ENCODE results near the gene LOX. TPM values are rescaled to one million over a fixed set of nuclear protein-coding genes. Genes with fewer than 3 reads are reported as not detected.

LOX gene
- total and polyA plus RNA-seq, 2 experiments from 2014 or later, result 1.5 to 1.8 TPM

GRCh38 chr5:122077366-122078115, 518 bp downstream of the LOX start (continued):
- TF ChIP-seq EZH2phosphoT487 (IDR thresholded peaks at IDR 0.05; ENCODE audit: unreplicated experiment) (no peak), EZH2 (IDR thresholded peaks at IDR 0.05; ENCODE audit: low read depth, unreplicated experiment) (no peak), JUNB (IDR thresholded peaks at IDR 0.05; ENCODE audit: unreplicated experiment) (no peak), STAT1 (IDR thresholded peaks at IDR 0.05; ENCODE audit: unreplicated experiment) (no peak), ZNF331 (CRISPR knock-in tag; IDR thresholded peaks at IDR 0.05; ENCODE audit: low read depth) (no peak)
- TF ChIP-seq, protein P1, sequence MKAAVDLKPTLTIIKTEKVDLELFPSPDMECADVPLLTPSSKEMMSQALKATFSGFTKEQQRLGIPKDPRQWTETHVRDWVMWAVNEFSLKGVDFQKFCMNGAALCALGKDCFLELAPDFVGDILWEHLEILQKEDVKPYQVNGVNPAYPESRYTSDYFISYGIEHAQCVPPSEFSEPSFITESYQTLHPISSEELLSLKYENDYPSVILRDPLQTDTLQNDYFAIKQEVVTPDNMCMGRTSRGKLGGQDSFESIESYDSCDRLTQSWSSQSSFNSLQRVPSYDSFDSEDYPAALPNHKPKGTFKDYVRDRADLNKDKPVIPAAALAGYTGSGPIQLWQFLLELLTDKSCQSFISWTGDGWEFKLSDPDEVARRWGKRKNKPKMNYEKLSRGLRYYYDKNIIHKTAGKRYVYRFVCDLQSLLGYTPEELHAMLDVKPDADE (IDR thresholded peaks at IDR 0.05), result no peak
- TF ChIP-seq, protein P2, sequence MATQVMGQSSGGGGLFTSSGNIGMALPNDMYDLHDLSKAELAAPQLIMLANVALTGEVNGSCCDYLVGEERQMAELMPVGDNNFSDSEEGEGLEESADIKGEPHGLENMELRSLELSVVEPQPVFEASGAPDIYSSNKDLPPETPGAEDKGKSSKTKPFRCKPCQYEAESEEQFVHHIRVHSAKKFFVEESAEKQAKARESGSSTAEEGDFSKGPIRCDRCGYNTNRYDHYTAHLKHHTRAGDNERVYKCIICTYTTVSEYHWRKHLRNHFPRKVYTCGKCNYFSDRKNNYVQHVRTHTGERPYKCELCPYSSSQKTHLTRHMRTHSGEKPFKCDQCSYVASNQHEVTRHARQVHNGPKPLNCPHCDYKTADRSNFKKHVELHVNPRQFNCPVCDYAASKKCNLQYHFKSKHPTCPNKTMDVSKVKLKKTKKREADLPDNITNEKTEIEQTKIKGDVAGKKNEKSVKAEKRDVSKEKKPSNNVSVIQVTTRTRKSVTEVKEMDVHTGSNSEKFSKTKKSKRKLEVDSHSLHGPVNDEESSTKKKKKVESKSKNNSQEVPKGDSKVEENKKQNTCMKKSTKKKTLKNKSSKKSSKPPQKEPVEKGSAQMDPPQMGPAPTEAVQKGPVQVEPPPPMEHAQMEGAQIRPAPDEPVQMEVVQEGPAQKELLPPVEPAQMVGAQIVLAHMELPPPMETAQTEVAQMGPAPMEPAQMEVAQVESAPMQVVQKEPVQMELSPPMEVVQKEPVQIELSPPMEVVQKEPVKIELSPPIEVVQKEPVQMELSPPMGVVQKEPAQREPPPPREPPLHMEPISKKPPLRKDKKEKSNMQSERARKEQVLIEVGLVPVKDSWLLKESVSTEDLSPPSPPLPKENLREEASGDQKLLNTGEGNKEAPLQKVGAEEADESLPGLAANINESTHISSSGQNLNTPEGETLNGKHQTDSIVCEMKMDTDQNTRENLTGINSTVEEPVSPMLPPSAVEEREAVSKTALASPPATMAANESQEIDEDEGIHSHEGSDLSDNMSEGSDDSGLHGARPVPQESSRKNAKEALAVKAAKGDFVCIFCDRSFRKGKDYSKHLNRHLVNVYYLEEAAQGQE (IDR thresholded peaks at IDR 0.05; ENCODE audit: unreplicated experiment), result no peak

DNA sequence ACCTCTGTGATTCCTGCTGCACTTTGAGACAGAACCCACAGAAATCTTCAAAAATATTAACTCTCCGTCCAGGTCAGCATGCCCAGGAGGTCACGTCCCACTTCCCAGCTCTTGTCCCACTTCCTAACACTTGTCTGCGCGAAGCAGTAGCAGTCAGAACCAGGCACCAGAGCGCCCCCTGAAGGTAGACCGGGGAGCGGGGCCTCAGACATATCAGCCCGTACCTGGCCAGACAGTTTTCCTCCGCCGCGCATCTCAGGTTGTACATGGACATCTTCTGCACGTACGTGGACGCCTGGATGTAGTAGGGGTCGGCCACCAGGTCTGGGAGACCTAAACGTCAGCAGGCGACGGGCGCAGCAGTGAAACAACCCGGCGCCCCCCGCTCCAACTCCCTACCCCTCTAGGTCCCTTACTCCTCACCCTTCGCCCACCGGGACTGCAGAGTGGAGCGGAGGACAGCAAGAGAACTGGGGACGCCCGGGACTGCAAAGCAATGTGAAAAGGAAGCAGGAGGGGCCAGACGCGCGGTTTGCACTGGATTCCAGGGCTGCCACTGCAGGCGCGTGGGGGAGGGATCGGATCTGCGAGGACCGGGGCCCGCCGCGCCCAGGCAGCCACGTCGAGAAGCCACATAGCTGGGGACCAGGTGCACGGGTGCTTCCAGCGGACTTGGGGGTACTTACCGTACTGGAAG, 1.2 kb downstream of the LOX start:
- Histone ChIP-seq H3K9me2 (ENCODE audit: insufficient read depth) (no peaks in the 10 kb centered on the region), H3F3A (replicated peaks; ENCODE audit: low read depth) (no peaks in the 10 kb centered on the region)

More for the DNA sequence above, 1.2 kb downstream of the LOX start:
- Histone ChIP-seq H3K27ac (ENCODE audit: low read depth) (no peak overlapping the region), H3K27me3 (ENCODE audit: insufficient read depth) (peaks cover 40% of the 10 kb centered on the region), H3K4me2 (peak overlapping the region; percentile 96), H4K20me1 (replicated peaks; ENCODE audit: insufficient read depth) (no peaks in the 10 kb centered on the region), H3K4me1 (ENCODE audit: insufficient read depth) (peaks cover 12% of the 10 kb centered on the region), H3K79me2 (replicated peaks; ENCODE audit: insufficient read depth) (no peaks in the 10 kb centered on the region), H3K4me3 (peak overlapping the region; percentile 74), H3K36me3 (ENCODE audit: insufficient read depth) (no peaks in the 10 kb centered on the region), H2AFZ (peak overlapping the region; percentile 99)
- ATAC-seq (peak; percentile 79), DNase-seq (ENCODE audit: low spot score) (peak; percentile 88)
- no peaks in the 10 kb centered on the region for H3K9me3 Mint-ChIP-seq
- TF ChIP-seq EZH2 (IDR thresholded peaks at IDR 0.05; ENCODE audit: low read depth, unreplicated experiment), result peak; percentile 33
- no peak for TF ChIP-seq POLR2AphosphoS5 (IDR thresholded peaks at IDR 0.05; ENCODE audit: low read depth)
- peak; percentile 90 to 95 for TF ChIP-seq CTCF (conservative IDR thresholded peaks at IDR 0.05; ENCODE audit: low read depth in 2 of 2)
- H3K27ac Mint-ChIP-seq, result no peak overlapping the region
- H3K4me3 Mint-ChIP-seq, result peak overlapping the region; percentile 78
- H3K27me3 Mint-ChIP-seq (ENCODE audit: insufficient read depth, low read depth, poor library complexity), result peaks cover 30% of the 10 kb centered on the region
- peaks cover 24% of the 10 kb centered on the region for H3K4me1 Mint-ChIP-seq
- H3K36me3 Mint-ChIP-seq (ENCODE audit: low read depth), result no peaks in the 10 kb centered on the region

All from GM23338 (cell line).